GM18907 (cell line): ENCODE results near the gene MOB3C.

Experiments
- ATAC-seq: cut with Tn5 transposase; IDR thresholded peaks from one replicate; pipeline ENCODE4 v1.9.1; 2021; ENCODE audit warnings: mild to moderate bottlenecking, moderate library complexity; ENCODE audit not compliant: unreplicated experiment

The MOB3C gene

DNA sequence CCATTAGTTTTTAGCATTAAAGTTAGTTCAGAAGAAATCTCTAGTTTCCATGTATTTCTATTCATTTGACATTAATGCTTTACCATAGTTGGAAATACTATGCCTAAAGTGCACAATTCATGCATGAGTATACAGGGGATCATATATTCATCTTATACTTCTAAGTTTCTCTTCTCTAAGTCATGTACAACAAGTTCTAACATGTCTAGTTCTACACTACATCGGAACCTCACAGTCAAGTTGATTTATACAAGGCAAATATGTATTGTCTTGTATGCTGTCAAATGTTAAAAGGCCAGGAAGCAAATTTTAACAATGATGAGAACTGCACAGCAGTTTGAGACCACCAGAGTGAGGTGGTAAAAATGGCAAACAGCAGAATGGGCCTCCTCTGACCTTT, 22.9 kb upstream of the MOB3C start:
- ATAC-seq = no peak

GRCh38 chr1:46638921-46639320, 22.3 kb upstream of the MOB3C start:
- ATAC-seq = no peak

DNA sequence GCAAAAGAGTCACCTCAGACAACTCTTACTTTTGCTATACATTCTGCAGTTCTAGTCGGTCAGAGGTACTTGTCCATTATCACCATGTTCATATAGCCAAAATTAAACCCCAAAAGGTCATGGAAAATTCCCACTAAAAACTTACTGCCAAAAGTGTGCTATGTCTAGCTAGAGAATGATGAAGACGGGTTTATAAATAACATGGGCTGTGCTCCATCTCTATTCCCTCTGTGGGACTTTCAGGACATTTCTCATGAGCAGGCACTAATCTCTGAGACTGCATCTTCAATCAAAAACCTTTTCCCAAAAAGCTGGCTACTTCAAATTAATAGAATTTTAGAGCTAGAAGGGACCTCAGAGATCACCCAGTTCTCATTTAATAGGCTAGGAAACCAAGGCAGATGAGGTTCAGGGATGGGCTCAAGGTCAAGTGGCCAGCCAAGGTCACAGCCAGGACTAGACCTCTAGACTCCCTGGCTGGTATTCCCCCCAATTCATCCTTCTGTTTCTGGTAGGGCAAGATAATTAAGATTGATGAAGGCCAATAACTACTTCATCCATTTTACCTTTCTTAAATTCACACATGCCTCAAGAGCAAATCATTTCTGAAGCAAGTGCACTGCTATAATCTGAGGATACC, 21.0 kb upstream of the MOB3C start:
- no peak for ATAC-seq

- ATAC-seq = no peak
Measured at GRCh38 chr1:46635205-46635604, 18.6 kb upstream of the MOB3C start.

GRCh38 chr1:46630719-46631118, 14.1 kb upstream of the MOB3C start:
- no peak for ATAC-seq

GRCh38 chr1:46623743-46624644, 7.4 kb upstream of the MOB3C start:
- no peak for ATAC-seq

GRCh38 chr1:46622344-46622743, 5.7 kb upstream of the MOB3C start:
- no peak for ATAC-seq

DNA sequence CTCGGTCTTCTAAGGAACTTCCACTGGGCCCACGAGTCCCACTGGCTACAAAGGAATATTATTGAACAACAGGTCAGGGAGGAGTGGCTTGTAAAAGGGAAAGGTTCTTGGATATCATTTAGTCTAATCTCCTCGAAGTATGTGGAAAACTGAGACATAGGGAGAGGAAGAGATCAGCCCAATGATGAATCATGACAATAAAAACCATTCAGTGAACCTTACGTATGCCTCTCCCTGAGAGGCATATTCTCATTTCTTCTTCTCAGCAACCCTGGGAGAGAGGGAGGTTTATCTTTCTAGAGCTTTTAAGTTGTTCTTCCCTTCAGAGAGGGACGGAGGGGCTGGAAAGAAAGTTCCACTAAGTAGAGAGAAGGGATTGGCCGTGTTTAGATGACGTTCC, 5.3 kb upstream of the MOB3C start:
- ATAC-seq = no peak

- ATAC-seq = no peak
Measured at GRCh38 chr1:46619656-46620258, 3.1 kb upstream of the MOB3C start.

DNA sequence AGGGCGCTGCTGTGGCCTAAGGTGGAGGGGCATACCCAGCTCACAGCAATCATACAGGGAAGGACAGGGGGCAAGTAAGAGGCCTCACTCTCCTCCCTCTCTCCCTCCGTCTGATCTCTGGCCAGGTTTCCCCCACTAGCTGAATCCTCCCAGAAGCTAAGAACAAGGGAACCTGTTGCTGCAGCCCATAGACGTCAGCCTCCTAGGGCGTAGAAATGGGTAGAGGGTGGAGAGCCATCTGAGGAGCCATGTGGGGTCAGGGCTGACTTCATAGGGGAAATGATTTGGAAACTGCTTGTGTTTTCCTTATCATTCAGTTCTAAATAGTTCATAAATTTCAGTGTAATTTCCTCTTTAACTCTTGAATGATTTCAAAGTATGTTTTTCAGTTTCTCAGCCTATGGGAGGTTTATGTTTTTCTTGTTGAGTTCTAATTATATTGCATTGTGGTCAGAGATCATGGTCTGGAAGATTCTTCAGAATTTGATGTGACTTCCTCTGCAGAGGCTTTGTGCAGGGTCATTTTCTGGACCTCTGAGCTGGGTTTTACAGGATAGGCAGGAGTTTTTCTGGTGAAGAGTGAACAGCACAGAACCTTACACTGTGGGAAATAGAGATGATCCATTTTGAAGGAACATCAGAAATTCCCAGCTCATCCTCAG, 2.3 kb upstream of the MOB3C start:
- ATAC-seq = no peak

- no peak for ATAC-seq
Measured at GRCh38 chr1:46617833-46618232, 1.2 kb upstream of the MOB3C start.

DNA sequence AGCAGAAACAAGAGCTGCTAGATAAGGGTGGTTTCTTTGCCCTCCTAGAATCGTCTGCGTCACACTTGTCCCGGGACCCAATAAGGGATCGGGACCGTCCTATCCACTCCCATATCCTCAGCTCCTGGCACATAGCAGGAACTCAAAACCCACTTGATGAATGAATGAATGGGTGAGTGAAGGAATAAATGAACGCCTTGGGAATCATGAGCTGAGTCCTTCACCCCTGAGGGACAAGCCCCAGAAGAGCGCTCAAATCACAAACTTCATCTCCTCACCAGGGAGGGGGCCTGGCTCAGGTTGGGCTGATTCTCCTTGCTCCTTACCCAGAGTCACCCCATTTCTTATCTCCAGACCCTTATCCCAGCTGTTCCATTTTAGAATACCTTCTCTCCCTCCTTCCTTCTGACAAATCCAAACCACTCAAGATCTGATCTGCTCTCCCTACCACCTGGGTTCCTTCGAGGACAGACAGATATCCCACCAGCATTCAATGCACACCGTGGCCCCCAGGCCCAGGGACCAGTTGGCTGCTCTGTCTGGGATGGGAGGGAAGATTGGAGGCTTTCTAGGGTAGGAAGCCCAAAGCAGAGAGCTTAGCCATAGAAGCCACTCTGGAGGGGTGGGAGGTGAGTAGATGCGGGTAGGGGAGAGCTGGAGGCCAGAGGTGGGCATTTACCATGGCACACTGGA, 643 bp upstream of the MOB3C start:
- no peak for ATAC-seq

DNA sequence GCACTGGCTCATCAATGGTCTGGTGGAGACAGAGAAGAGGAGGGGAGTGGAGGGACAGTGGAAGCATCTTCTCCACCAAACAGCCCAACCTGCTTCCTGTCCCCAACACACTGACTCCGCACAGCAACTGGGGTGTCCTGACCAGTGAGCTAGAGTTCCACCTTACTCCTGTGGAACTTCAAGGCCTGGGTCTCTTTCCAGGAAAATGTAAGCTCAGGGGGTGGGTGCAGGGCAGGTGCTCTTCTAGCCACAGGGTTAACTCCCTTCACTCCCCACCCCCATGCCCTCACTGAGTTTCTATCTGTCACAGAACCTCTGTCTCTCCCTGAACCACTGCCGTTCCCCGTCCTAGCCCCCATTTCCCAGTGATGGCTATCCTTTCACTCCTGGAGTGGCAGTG, 876 bp downstream of the MOB3C start:
- no peak for ATAC-seq

DNA sequence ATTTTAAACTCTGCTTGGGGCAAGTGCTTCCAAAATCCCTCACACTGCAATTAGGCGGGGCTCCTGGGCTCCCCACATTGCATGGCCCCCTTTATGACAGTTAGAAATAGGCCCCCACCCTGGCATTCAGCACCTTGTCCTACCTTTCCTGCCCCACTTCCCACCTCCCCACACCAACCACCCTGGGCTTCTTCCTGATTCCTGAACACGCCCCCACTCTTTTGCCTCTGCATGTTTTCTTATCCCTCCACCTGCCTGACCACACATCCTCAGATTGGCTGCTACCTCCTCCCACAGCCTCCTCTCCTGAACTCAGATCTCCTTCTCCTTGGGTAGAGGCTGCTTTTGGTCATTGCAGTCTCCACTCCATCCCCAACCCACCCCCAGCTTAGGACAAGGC, 1.5 kb downstream of the MOB3C start:
- no peak for ATAC-seq

GRCh38 chr1:46614604-46614984, 2.0 kb downstream of the MOB3C start:
- no peak for ATAC-seq

DNA sequence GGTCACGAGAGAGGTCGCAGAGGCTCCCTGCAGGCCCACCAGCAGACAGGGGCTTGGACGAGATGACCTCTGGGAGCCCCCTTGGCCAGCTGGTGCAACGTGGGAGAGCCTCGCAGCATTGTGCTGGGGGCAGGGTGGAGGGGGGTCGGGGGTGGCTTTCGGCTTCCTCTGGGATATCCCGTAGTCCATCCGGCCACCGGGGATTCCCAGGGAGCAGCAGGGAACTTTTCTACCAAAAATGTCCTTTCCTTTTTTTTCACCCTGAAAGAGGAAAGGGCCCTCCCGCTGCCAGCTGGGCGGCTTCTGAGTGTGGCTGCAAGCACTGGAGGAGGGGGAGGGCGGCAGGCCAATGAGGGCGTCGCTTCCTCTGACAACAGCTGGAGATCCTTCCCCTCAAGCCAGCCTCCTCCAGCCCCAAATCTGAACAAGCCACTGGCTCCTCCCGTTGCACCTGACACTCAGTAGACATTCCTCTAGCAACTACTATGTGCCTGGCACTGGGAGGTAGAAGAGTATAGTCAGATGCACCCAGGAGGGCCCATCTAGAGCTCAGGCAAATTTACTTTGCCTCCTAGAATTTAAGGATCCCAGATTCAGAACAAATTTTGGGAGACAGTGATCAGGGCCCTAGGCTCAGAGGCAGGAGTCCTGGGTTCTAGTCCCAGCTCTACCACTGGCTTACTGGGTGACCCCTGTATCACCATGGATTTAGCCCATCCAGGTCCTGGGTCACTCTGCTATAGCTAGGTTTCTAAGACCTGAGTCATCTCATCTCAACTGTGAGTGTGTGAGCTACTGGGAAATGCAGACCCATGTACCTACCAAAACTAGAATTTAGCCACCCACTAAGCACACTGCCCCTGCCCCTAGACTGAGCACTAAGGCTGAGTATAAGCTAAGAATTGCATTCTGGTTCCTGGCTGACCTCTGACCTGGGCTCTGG, 2.7 kb downstream of the MOB3C start:
- peak; percentile 67 for ATAC-seq

GRCh38 chr1:46612937-46613660, 3.5 kb downstream of the MOB3C start:
- ATAC-seq = no peak

DNA sequence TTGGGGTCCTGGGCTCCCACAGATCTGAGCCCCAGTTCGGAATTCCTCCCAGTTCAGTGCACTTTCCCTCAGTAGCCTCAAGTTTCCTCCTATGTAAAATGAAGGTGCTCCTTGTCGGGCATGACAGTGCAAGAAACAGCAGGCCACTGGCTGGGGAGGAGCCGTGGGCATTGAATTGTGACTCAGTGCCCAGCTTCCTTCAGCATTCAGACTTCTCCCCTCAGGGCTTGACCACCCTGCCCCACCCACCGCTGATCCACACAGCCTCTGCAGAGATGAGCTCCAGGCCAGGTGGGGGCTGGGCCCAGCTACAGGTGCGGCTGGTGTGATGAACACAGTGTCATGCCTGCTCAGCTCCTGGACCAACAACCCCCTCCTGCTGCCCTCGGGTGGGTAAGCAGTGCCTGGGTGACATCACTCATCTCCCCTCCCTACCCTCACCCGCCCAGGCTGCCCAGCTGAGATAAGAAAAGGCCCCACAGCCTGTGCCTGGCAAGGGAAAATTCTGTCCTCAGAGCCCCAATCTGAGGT, 4.9 kb downstream of the MOB3C start:
- ATAC-seq = no peak
